NCI-H524 treated with DMSO at 0.1 percent for 48 hours (cell line): ENCODE measurements around the gene TNIP1.

ENCODE experiments used
- DNase-seq: peaks from one replicate; lab custom pipeline; 2025; lab: John Stamatoyannopoulos, UW

TNIP1 gene

GRCh38 chr5:151064916-151065499 lies 15.8 kb downstream of the TNIP1 start:
- DNase-seq = no peak

DNA sequence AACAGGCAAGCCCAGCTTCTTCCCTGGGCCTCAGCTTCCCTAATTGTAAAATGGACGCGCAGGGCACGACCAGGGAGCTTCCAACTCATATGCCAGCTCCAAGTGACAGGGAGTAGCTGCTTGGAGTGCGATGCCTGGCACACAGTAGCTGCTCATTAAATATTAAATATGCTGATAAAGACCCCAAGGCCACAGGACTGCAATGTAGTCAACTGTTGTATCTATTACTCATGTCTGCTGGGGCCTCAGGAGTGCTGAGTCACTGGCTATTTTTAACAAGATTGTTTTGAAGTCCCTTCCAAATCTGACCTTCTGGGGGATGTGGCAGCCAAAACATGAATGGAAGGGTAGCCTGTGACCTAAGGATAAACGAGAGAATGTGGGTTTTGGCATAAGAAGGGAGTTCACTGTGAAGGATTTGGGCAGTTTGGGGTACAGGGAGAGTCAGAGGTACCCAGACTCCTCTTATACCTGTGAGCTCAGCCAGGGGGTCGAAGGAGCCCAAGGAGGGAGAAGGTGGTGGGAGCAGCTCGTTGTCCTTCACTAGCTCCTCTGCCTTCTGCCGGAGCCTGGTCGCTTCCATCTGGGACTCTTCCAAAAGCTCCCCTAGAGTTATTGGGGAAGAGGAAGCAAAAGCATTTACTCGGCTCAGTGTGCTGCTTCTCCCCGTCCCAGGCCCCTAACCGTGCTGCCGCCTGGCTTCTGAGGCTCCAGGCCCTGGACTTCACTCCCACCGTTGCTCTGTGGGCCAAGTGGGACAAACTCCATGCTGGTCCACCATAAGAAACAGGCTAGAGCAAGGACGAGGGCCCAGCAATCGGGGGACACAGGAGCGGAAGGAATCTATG lies 17.5 kb downstream of the TNIP1 start:
- no peak for DNase-seq

DNA sequence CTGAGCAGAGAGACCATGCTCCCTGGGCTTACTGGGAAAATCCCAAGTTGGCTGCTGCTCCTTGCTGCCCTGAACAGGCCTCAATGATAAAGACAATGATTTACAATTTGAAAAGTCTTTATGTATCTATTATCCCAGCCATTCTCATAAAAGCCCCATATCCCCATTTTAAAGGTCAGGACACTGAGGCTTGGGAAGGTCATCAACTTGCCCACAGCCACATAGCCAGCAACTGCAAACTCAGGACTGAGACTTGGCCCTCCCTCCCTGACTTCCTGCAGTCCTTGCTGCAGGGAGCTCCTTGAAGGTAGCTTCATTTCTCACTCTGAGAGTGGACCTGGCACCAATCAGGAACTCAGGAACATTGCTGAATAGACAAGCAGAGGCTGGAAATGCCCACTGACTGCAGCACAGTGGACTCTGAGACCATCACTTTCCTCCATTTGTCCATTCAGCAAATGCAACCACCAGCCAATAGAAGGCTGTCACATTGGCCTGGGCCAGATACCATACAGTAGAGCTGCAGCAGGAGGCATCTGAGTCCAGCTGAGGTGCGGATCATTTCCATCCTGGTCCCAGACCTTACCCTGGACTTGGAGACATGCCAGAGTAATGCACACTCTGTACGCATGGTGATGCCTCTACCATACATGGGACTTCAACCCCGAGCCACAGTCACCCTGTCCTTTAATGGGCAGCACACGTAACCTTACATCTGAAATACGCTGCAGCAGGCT lies 18.3 kb downstream of the TNIP1 start:
- DNase-seq = no peak

DNA sequence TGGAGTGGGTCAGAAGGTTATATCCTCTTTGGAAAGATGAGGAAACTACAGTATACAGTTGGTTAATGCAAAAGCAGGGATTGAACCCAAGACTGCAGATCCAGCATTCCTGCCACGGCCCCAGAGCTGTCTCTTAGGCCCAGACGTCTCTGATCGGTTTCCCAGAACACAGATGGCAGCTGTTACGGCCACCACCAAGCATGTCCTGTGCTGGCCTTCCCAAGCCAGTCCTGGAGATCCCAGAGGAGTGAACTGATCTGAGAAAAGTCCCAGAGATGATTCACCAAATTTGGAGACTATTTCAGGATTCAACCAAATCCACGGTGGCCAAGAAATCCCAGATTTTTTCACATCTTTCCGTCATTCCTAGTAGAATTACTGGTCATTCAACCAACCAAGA lies 20.1 kb downstream of the TNIP1 start:
- DNase-seq = no peak

DNA sequence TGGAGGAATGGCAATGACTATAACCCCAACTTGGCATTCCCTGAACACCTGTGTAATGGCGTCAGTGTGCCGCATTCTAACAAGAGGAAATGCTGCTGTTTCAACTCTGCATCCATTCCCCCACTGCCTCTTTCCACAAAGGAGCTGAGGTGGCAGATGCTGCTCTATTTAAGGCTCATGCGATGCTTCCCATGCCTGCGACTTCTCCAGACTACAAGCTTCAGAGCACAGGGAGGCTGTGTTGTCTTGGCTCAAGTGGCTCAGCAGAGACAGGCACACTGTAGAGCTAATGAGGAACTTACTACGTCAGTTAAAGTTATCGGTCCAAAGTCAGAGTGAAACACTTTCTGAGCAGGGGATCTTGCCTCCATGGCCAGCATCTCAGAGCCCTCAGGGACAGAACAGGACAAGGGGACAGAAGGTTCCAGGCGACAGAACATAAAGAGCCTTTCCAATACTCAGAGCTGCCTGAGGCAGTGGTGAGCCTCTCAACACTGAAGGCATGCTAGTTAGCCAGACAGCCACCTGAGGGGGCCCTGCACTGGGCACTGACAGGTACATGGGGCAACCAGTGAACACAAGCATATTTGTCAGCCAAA lies 21.8 kb downstream of the TNIP1 start:
- no peak for DNase-seq

DNA sequence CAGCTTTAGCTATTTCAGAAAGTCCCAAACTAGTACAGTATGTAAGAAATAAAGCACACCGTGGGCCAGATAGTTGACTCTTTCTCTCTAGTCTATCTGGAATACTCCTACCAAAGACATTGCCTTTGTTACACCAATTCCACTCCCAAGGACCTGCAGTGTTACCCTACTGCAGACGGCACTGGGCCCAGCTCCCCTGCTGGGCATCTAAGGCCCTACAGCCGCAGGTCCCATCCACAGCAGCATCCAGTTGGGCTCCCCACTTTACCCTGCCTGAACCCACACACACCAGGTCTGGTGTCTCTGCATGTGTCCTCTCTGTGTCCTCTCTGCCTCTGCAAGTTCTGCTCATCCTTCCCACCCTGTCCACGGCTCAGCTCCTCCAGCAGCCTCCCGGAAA lies 22.5 kb downstream of the TNIP1 start:
- no peak for DNase-seq

- DNase-seq = no peak
Measured at GRCh38 chr5:151056379-151057325, 24.2 kb downstream of the TNIP1 start.

DNA sequence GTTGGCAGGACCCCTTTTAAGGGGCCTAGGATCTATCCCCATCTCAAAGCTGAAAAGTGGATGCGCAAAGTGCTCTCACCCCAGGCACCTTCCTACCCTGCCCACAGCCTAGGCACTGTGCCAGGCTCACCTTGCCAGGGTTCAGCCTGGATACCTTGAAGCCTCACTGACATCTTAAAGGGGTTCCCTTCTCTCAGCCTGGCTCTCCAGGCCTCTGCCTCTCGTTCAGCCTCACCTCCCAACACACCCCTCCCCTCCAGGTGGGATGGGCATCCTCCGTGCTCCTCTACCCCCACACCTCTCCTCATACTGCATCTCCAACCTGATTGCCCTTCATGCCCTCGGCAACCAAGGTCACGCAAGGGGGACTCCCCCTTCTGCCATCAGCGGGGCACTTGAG lies 25.5 kb downstream of the TNIP1 start:
- no peak for DNase-seq

GRCh38 chr5:151054709-151055108 lies 26.1 kb downstream of the TNIP1 start:
- no peak for DNase-seq

- DNase-seq = no peak
Measured at GRCh38 chr5:151053796-151054462, 26.9 kb downstream of the TNIP1 start.

- DNase-seq = no peak
Measured at GRCh38 chr5:151052836-151053235, 28.0 kb downstream of the TNIP1 start.

DNA sequence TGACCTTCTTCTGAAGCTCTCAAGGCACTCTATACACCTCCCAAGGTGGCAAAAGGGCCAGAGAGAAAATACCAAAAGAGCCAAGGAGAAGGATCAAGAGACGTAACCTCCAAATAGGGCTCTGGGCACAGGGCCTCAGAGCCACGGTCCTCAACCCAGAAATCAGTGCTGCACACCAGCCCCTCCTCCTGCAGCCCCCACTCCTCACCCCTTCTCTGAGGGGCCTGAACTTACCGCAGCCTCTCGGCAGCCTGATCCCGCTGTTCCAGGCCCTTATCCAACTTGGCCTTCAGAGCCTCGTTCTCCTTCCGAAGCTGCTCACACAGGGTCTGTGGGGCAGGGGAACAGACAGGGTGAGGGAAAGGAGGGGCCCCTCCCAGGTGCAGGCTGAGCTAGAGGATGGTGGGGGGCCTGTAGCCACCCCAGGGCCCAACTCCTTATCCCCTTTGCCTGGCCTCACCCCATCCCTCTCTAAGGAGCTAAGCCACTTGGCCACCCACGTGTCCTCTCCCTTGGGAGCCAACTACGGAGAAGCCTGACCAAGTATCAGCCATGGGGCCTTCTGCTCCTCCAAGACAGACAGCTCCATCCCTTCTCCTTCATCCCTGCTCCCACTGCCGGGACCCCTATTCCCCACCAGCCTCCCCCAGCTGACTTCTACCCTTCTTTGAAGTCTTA lies 28.8 kb downstream of the TNIP1 start:
- DNase-seq = no peak

DNA sequence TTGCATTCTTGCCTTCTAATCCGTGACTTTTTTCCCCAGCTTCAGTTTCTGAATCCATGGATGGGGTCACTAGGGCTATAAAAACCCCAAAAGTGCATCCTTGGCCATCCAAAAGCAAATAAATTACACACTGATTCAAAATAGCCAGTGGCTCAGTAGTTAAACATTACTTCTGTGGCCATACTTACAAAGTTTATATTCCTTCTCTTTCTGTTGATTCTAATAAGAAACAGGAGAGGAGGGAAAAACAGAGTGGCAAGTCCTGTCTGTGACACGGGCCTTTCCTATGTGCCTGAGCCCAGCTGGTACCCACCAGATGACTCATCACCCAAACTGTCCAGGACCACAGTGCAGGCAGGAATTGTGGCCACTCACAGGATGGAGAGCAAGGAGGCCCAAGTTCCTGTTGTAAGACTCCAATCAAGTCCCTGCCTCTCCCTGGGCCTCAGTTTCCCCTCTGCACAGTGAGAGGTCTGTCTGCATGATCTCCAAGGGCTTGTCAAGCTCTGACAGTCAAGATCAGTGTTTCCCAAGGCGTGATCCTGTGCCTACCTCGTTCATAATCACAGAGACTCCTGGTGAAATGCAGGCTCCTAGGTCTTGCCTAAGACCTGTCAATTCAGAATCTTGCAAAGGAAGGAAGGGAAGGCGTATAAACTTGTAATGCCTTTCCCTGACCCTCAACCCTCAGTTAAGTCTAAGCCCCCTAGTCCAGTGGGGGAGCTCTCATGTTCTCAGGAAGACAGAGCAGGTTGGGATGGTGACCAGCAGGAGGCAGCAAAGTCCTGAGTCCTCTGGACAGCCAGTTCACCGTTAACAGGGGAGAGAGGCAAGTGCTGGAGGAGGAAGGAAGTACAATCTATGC lies 29.5 kb downstream of the TNIP1 start:
- no peak for DNase-seq

DNA sequence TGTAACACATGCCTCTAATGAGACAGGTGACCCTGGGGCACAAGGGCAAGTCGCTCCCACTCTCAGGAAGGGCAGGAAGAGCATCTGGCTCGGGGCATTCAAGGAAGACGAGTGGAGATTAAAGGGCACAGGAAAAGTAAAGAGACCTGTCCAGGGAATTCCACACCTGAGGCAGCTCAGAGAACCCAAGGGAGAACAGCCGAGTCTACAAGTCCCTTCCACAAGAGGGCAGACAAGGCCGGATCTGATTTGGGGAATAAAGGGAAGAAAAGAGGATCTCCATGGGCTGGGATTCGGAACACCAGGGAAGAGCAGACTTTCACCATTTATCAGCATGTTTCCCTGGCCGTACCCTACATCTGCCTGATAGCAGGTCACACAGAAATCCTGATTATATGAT lies 32.3 kb downstream of the TNIP1 start:
- DNase-seq = no peak

GRCh38 chr5:151047814-151048425 lies 32.9 kb downstream of the TNIP1 start:
- no peak for DNase-seq

GRCh38 chr5:151042453-151043093 lies 38.3 kb downstream of the TNIP1 start:
- DNase-seq = no peak

DNA sequence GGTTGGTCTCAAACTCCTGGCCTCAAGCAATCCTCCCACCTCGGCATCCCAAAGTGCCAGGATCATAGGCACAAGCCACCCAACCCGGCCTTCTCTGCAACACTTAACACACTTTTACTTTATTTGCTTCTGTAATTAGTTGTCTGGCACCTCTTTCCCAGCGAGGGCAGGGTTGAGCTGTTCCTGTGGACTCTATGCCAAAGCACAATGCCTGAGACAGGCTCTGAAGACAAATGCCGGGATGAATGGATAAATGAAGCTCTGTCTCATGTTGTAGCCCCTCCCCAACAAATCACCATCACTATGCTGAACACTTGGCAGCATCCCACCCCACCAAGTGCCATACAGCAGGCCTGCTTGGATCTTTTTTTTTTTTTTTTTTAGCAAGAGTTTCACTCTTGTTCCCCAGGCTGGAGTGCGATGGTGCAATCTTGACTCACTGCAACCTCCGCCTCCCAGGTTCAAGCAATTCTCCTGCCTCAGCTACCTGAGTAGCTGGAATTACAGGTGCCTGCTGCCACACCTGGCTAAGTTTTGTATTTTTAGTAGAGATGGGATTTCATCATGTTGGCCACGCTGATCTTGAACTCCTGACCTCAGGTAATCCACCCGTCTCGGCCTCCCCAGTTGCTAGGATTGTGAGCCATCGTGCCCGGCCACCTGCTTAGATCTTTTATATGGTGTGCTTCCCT lies 39.1 kb downstream of the TNIP1 start:
- no peak for DNase-seq

DNA sequence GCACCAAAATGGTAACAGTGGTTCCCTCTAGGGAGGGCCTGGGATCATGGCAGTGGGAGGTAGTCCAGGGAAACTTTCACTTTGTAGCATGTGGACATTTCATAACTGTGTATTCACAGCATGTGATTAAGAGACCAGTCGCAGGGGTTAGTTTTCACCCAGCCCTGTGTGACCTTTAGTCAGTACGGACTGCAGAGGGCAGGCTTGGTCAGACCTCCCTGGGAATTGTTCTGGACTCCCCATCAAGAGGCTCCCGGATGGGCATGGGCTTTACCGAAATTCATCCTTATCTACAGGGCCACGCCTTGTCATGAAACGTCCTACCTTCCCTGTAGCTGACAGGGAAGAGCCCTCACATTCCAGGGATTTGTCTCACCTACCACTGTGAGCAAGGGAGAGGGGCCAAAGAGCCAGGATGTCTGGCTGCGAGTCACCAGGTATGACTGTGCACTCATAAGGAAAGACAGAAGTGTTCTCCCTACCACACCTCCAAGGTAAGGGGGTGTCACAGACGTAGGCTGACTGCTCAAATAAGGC lies 40.6 kb downstream of the TNIP1 start:
- DNase-seq = no peak
